Measurements from ENCODE around the gene IL12RB1. TPM values are rescaled to one million over a fixed set of nuclear protein-coding genes. Genes with fewer than 3 reads are reported as not detected.
A peak's percentile ranks its signal among the peaks of the same experiment; 100 is the strongest.

IL12RB1 gene
- total and polyA plus RNA-seq, 2 of the 13 experiments (the other 11 are each of a cell fraction or from before 2014, with no cell fraction given): 0.03 to 0.04 TPM

DNA sequence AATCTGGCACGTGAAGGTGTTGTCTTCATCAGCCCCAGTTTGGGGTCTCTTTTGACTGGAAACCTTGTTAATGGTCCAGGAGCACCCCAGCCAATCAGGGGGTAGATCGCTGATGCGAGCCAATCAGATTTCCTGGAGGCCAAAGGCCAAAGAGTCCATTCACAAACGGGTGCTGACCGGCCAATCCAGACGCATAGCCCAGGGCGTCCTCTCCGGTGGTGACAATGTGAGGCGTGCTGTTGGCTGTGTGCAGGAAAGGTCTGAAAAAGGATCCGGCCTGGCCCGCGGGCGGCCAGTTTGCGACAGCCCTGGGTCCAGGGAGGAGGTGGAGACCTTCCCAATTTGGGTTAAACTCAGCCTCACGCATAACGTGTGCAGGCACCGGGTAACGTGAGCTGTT is 14.0 kb upstream of the IL12RB1 start (continued):
- TF ChIP-seq HOMEZ (CRISPR knock-in tag; IDR thresholded peaks at IDR 0.05; ENCODE audit: low read depth) (peak; percentile 73), IRF2 (CRISPR knock-in tag; IDR thresholded peaks at IDR 0.05) (peak; percentile 14; the same call in 1 of the 2 replicates), TCF12 (IDR thresholded peaks at IDR 0.05) (no peak), TCF12 (CRISPR knock-in tag; IDR thresholded peaks at IDR 0.05) (no peak), HDAC1 (CRISPR knock-in tag; IDR thresholded peaks at IDR 0.05) (peak; percentile 58; the same call in 1 of the 2 replicates), MXI1 (IDR thresholded peaks at IDR 0.05; ENCODE audit: borderline replicate concordance, low read depth, low read length) (peak; percentile 78; the same call in 1 of the 3 replicates), RFXAP (CRISPR knock-in tag; IDR thresholded peaks at IDR 0.05; ENCODE audit: borderline replicate concordance) (peak; percentile 88; the same call in 1 of the 2 replicates), PITX1 (CRISPR knock-in tag; IDR thresholded peaks at IDR 0.05) (0 out of 2 replicates have a peak, but pooled peaks have one; percentile 43), YEATS2 (CRISPR knock-in tag; IDR thresholded peaks at IDR 0.05; ENCODE audit: borderline replicate concordance) (peak; percentile 18; the same call in 1 of the 2 replicates), ETV5 (CRISPR knock-in tag; IDR thresholded peaks at IDR 0.05; ENCODE audit: borderline replicate concordance) (0 out of 2 replicates have a peak, but pooled peaks have one; percentile 32), PHF21A (CRISPR knock-in tag; IDR thresholded peaks at IDR 0.05) (peak; percentile 58), SRY (CRISPR knock-in tag; IDR thresholded peaks at IDR 0.05) (no peak), ZNF644 (CRISPR knock-in tag; IDR thresholded peaks at IDR 0.05; ENCODE audit: low read depth) (0 out of 2 replicates have a peak, but pooled peaks have one; percentile 30), ZBTB20 (CRISPR knock-in tag; IDR thresholded peaks at IDR 0.05; ENCODE audit: borderline replicate concordance, low read depth) (0 out of 2 replicates have a peak, but pooled peaks have one; percentile 25), THAP11 (CRISPR knock-in tag; IDR thresholded peaks at IDR 0.05) (0 out of 2 replicates have a peak, but pooled peaks have one; percentile 35), KAT8 (CRISPR knock-in tag; IDR thresholded peaks at IDR 0.05) (peak; percentile 60), SALL1 (CRISPR knock-in tag; IDR thresholded peaks at IDR 0.05) (peak; percentile 58; the same call in 1 of the 2 replicates), XRCC5 (optimal IDR thresholded peaks at IDR 0.05; ENCODE audit: low read length) (peak; percentile 44), CREM (IDR thresholded peaks at IDR 0.05) (no peak), CREM (CRISPR knock-in tag; IDR thresholded peaks at IDR 0.05) (no peak), GATAD2A (CRISPR knock-in tag; IDR thresholded peaks at IDR 0.05) (peak; percentile 18; the same call in 1 of the 2 replicates), MAX (IDR thresholded peaks at IDR 0.05) (peak; percentile 64), ZNF430 (CRISPR knock-in tag; IDR thresholded peaks at IDR 0.05) (peak; percentile 66; the same call in 1 of the 2 replicates), GABPB1 (CRISPR knock-in tag; IDR thresholded peaks at IDR 0.05) (peak; percentile 35; the same call in 1 of the 2 replicates), NR2F1 (CRISPR knock-in tag; IDR thresholded peaks at IDR 0.05) (peak; percentile 75 to 80), TEAD3 (CRISPR knock-in tag; optimal IDR thresholded peaks at IDR 0.05; ENCODE audit: borderline replicate concordance) (peak; percentile 44), RFX5 (IDR thresholded peaks at IDR 0.05; ENCODE audit: low read depth, low read length) (peak; percentile 62), ZFY (CRISPR knock-in tag; IDR thresholded peaks at IDR 0.05) (peak; percentile 37; the same call in 1 of the 2 replicates), KDM2A (CRISPR knock-in tag; IDR thresholded peaks at IDR 0.05; ENCODE audit: borderline replicate concordance, low read depth) (peak; percentile 56; the same call in 1 of the 2 replicates), CBX5 (CRISPR knock-in tag; IDR thresholded peaks at IDR 0.05; ENCODE audit: borderline replicate concordance) (peak; percentile 41; the same call in 1 of the 2 replicates), SP2 (CRISPR knock-in tag; IDR thresholded peaks at IDR 0.05) (peak; percentile 64), SAP130 (CRISPR knock-in tag; IDR thresholded peaks at IDR 0.05; ENCODE audit: low read depth) (peak; percentile 80), BORCS8-MEF2B (CRISPR knock-in tag; IDR thresholded peaks at IDR 0.05) (0 out of 2 replicates have a peak, but pooled peaks have one; percentile 25), GATAD1 (CRISPR knock-in tag; IDR thresholded peaks at IDR 0.05) (peak; percentile 44; the same call in 1 of the 2 replicates), MEF2D (CRISPR knock-in tag; IDR thresholded peaks at IDR 0.05) (peak; percentile 44; the same call in 1 of the 2 replicates)
